Bone marrow (tissue), 2 donors: Measurements from ENCODE around the gene SLC25A10.
"Not testable (repeated sequence)": the region's sequence is repeated elsewhere in the genome, so short reads cannot be mapped to it uniquely, and the experiment has no call there.

Experiments
- DNase-seq, 2 donors: peaks; one replicate each; lab custom pipeline; 2025; lab: John Stamatoyannopoulos, UW

The SLC25A10 gene, protein sequence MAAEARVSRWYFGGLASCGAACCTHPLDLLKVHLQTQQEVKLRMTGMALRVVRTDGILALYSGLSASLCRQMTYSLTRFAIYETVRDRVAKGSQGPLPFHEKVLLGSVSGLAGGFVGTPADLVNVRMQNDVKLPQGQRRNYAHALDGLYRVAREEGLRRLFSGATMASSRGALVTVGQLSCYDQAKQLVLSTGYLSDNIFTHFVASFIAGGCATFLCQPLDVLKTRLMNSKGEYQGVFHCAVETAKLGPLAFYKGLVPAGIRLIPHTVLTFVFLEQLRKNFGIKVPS

DNA sequence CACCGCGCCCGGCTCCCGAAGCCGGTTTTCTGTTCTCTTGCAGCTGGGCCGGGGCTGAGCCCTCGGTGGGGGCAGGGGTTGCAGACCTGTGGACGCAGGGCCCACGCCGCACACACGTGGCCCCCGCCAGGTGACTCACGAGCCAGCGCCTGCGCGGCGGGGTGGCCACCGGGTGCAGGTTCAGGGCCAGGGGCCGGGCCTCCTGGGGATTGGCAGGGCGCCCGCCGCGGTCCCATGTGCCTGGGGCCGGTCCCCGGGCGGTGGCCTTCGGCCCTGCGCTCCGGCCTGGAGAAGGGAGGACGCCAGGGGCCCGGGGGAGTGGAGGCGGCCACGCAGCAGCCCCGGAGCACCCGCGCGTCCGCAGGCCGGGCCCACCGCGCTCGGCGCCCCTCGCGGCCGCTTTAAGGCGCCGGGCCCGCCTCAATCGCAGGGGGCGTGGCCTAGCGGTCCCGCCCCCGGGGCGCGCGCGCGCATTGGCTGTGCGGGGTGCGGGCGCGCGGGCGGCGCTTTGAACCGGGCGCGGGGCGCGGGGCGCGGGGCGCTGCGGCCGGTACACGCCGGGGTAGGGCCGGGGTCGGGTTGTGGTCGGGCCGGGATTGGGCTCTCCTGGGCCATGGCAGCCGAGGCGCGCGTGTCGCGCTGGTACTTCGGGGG, at the start of gene SLC25A10:
SLC25A10 (plus strand) TSS at position 471 of the 654 bp plus-strand sequence; CDS start at position 614, 143 bp downstream.
- DNase-seq, result peak; percentile 20 to 60

- DNase-seq, result no peak
These were observed 48.0 kb upstream of the SLC25A10 start for GRCh38 chr17:81664051-81664470.

GRCh38 chr17:81665205-81666091, 46.6 kb upstream of the SLC25A10 start:
- no peak for DNase-seq

DNA sequence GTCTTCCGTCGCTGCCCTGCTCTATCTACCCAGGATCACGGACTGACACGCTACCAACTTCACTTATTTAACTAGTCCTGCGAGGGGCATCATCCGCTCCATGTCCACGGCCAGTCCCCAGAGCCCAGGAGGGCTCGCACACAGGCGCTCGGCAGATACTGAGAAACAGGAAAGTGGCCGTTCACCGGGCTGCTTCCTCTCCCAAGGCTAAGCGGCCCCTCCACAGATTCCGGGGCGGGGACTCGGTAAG, 46.1 kb upstream of the SLC25A10 start:
- DNase-seq, result no peak

DNA sequence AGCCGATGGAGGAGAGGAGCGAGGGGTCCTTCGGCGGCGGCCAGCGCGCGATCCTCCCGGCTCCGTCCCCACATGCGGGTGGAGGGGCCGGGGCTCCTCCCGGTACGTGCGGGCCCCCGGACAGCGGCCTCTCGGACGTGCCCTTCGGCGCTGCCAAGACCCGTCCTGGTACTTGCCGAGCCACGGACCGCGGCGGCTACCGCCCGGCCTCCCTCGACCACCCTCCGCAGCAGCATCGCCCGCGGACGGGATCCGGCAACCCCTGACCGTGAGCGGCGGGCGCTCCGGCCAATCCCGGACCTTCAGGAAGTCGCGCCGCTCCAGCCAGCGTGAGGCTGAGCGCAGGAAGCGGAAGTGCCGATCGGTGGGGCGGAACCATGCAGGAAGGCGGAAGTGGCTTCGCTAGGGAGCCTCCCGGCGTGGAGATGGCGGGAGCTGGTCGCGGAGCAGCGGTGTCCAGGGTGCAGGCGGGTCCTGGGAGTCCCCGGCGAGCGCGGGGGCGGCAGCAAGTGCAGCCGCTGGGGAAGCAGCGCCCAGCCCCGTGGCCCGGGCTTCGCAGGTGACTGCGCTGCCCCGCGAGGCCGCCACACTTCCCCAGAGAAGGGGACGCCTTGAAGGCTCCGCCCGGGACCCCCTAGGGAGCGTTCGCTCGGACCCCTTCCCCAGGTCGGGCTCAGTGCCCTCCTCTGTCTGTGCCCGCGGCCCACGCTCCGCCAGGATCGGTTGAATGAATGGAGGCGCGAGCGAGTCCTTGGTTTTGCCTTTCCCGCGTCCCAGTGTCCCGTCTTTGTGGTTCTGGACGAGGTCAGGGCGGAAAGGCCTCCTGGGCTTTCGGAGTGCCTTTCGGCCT, 45.5 kb upstream of the SLC25A10 start, which contains the start of the genes CCDC137 and OXLD1:
CCDC137 (plus strand) TSS at position 396 of the 850 bp plus-strand sequence; CDS start at position 426, 30 bp downstream.
OXLD1 (minus strand) TSS at position 264 of the 850 bp plus-strand sequence; CDS start at position 236, 28 bp downstream.
- peak; percentile 72 to 92 for DNase-seq

DNA sequence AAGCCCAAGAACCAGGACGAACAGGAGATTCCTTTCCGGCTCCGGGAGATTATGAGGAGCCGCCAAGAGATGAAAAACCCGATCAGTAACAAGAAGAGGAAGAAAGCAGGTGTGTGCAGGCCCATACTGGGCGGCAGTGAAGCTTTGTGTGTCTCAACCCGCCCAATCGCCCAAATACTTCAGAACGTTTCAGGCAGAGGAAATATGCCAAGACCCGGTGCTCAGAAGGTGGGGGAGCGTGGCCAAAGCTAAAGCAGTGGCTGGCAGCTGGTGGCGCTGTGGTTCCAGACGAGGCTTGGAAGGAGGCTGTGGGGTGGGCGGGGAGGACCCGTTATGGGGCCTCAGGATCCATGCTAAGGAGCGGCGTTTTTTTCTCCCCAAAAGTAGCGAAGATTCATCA, 44.3 kb upstream of the SLC25A10 start:
- DNase-seq, result no peak

- no peak for DNase-seq
These were observed 39.6 kb upstream of the SLC25A10 start for GRCh38 chr17:81672504-81672903.

DNA sequence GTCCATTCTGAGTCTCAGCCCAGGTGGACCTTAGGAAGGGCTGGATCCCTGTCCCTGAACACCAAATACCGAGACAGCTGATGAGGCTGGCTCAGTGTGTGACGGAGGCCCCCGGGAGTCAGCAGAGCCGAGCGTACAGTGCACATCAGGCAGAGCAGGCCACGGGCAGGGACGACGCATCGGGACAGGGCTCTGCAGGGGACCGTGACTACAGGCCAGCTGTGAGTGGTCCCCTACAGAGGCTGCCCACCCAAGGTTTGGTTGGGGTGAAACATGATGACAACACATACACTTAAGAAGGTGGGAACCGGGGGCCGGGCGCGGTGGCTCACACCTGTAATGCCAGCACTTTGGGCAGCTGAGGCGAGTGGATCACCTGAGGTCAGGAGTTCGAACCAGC, 39.1 kb upstream of the SLC25A10 start:
- no peak for DNase-seq

DNA sequence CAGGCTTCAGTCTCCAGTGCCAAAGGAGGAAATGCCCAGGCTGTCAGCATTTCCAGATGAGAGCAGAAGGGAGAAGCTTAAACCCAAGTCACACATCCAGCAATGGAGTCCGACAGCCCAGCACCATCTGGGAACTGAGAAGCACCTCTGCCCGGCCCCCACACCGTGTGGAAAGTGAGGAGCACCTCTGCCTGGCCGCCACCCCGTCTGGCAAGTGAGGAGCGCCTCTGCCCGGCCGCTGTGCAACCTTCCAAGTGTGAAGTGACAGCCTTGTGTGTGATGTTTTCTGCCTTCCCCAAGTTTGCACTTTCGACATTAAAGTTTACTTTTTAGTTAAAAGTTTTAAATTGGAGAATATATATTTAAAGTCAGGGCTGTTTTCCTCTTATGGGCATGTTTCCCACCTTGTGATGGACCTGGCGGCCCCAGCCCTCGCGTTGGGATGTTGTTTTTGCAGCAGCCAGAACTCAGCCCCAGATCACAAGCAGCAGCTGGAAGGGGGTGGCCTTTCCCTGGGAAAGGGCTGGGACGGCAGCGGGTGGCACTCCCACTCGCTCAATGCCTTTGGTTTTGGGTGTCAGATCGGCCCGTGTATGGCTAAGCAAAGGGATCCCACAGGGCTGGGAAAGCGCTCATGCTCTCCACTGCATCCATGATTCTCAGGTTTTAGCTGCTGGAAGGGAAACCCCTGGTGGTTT, 38.4 kb upstream of the SLC25A10 start:
- no peak for DNase-seq

- not testable (repeated sequence) for DNase-seq
These were observed 36.4 kb upstream of the SLC25A10 start for GRCh38 chr17:81675515-81676221.

GRCh38 chr17:81676906-81677305, 35.2 kb upstream of the SLC25A10 start:
- DNase-seq, result no peak

GRCh38 chr17:81680150-81680549, 31.9 kb upstream of the SLC25A10 start:
- DNase-seq, result no peak

DNA sequence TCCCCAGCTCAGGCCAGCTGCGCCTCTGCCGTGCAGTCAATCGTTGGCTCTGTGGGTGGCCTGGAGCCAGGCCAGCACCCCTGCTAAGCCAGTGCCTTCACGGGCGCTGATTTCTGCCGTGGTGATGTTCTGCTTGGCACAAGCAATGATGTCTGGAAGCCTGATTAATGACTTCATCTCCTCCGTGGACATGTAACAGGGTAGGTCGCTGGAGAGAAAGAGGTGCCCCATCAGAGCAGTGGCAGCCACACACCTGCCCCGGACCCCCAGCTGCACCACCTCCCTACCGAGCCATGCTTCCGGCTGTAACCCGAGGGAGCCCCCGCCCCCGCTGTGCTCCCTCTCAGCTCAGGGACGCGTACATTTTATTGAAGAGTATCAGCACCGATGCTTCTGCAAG, 30.4 kb upstream of the SLC25A10 start:
- DNase-seq, result no peak

- DNase-seq, result no peak
These were observed 29.4 kb upstream of the SLC25A10 start for GRCh38 chr17:81682565-81683207.

GRCh38 chr17:81683208-81683583, 28.9 kb upstream of the SLC25A10 start:
- no peak for DNase-seq

DNA sequence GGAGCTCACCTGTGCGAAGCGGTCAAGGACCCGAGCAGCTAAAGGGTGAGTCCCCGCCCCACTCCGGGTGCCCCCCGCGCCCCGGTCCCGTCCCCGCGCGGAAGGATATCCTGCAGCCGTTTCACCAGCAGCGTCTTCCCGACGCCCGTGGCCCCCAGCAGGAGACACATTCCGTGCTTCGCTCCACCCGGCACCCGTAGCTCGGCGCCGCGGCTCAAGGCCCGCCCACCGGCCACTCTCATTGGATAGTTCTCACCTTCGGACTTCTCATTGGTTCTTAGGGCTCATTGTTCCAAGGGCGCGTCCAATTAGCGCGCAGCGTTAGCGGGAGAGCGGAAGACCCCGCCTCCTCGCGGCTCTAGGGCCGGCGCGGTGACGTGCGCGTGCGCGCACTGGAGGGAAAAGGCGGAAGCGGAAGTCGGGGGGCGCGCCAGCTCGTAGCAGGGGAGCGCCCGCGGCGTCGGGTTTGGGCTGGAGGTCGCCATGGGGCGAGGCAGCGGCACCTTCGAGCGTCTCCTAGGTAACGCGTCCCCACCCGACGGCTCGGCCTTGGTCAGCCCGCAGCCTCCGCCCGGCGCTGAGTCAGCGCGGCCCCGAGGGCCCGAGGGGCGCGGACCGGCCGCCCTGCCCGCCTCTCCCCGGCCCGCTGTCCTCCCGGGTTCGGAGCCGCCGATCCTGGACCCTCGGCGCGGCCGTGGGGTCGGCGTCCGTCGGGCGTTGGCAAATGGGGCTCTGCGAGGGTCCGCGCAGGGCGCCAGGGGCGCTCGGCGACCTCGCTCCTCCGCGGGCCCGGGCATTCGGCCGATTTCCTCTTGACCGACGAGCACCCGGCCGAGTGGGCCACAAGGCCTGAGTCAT, 28.3 kb upstream of the SLC25A10 start, which contains the start of the genes ARL16 and HGS:
ARL16 (minus strand) TSS at position 214 of the 858 bp plus-strand sequence; CDS start at position 170, 44 bp downstream.
HGS (plus strand) TSS at position 428 of the 858 bp plus-strand sequence; CDS start at position 484, 56 bp downstream.
- peak; percentile 92 to 99 for DNase-seq

DNA sequence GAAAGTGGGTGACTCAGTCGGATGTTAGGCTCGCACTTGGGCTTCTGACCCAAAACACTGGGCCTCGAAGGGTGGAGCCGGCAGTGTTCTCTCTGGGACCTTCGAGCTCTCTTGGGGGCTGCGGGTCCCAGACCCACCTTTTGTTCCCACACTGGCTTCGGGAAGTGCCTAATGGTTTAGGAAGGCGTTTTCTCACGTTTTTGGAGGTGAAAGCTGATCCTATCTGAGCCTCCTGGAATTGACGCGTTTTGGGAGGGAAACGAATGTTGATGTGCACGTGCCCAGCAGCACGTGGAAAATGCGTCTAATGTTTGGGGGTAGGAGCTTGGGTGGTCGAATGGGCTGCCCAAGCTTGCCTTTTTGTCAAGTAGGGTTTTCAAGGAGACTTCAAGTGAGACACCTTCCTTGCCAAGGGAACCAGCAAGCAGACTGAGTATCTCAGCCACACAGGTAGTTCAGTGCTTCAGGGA, 27.6 kb upstream of the SLC25A10 start:
- DNase-seq, result no peak

GRCh38 chr17:81685108-81685507, 27.0 kb upstream of the SLC25A10 start:
- DNase-seq, result no peak
